H1 (cell line): ENCODE measurements around the gene UNC80. TPM values are rescaled to one million over a fixed set of nuclear protein-coding genes. Genes with fewer than 3 reads are reported as not detected.

Source experiments
- ASH2L ChIP-seq: fragments of 200-600, 300-600 bp; sonication (generic); IDR thresholded peaks from one replicate; pipeline ENCODE4 v1.7.1; 2017; ENCODE audit warnings: low read length
- ATF3 ChIP-seq: IDR thresholded peaks from 2 replicates; pipeline ENCODE4 v1.6.1; 2011; ENCODE audit warnings: low read depth, mild to moderate bottlenecking, low read length; ENCODE audit not compliant: insufficient read depth
- CTCF ChIP-seq, 3 experiments: IDR thresholded peaks; 1 replicate in 2 of 3; 2 replicates in 1 of 3; pipeline versions ENCODE4 v1.5.1 to v1.6.1; 2011; ENCODE audit warnings: low read length in 3 of 3, mild to moderate bottlenecking in 3 of 3, inconsistent platforms in 2 of 3, low read depth in 1 of 3, moderate library complexity in 1 of 3; ENCODE audit not compliant: insufficient read depth in 1 of 3; ENCODE audit errors: control extremely low read depth in 1 of 3
- NANOG ChIP-seq: IDR thresholded peaks from 2 replicates; pipeline ENCODE4 v1.6.1; 2011; ENCODE audit warnings: low read length, low read depth, mild to moderate bottlenecking, inconsistent platforms; ENCODE audit not compliant: insufficient read depth, poor library complexity, severe bottlenecking
- SIRT6 ChIP-seq: IDR thresholded peaks from one replicate; pipeline ENCODE4 v1.7.1; 2012; ENCODE audit warnings: low read length, inconsistent platforms
- SP4 ChIP-seq: IDR thresholded peaks from 2 replicates; pipeline ENCODE4 v1.6.1; 2012; ENCODE audit warnings: low read length, inconsistent platforms
- TAF1 ChIP-seq: IDR thresholded peaks from 2 replicates; pipeline ENCODE4 v1.6.1; 2011; ENCODE audit warnings: mild to moderate bottlenecking, low read depth, low read length
- polyA plus RNA-seq, 7 experiments: library from polyadenylated mRNA; depleted of rRNA in 3 of 7; stranded (reverse) in 5 of 7; unstranded in 2 of 7; fragments of >200 nt in 5 of 7; fragments of 200-250 nt in 2 of 7; gene quantifications; 1 replicate in 5 of 7; 2 replicates in 1 of 7; 4 replicates in 1 of 7; pipeline versions ENCODE4 v1.2.1 to v1.2.3, GENCODE V29; 2011 to 2013; ENCODE audit warnings: missing spikeins in 2 of 7, mixed read lengths in 2 of 7
- total RNA-seq: library from RNA; stranded (reverse); fragmentation: NEBNext Ultra II Directional; extraction: Animal tissue kit (Norgen Biotek cat#: 25700); gene quantifications from 2 replicates; pipeline ENCODE4 v1.2.1, GENCODE V29; 2021

UNC80 gene
- total and polyA plus RNA-seq, 2 of the 8 experiments (the other 6 are each of a cell fraction or from before 2014, with no cell fraction given) = 0.53 to 0.56 TPM

GRCh38 chr2:209872675-209873074 lies 101.0 kb downstream of the UNC80 start (continued):
- no peak for TF ChIP-seq ATF3
- no peak for TF ChIP-seq TAF1
- no peak for TF ChIP-seq SIRT6
- TF ChIP-seq ASH2L = peak; percentile 32
- TF ChIP-seq CTCF (IDR thresholded peaks at IDR 0.05; ENCODE audit: control extremely low read depth in 1 of 3, insufficient read depth in 1 of 3, low read depth in 1 of 3, low read length in 3 of 3) = no peak
- no peak for TF ChIP-seq NANOG
- no peak for TF ChIP-seq SP4
